Measurements from ENCODE around the gene TEX2.

Gene TEX2

DNA sequence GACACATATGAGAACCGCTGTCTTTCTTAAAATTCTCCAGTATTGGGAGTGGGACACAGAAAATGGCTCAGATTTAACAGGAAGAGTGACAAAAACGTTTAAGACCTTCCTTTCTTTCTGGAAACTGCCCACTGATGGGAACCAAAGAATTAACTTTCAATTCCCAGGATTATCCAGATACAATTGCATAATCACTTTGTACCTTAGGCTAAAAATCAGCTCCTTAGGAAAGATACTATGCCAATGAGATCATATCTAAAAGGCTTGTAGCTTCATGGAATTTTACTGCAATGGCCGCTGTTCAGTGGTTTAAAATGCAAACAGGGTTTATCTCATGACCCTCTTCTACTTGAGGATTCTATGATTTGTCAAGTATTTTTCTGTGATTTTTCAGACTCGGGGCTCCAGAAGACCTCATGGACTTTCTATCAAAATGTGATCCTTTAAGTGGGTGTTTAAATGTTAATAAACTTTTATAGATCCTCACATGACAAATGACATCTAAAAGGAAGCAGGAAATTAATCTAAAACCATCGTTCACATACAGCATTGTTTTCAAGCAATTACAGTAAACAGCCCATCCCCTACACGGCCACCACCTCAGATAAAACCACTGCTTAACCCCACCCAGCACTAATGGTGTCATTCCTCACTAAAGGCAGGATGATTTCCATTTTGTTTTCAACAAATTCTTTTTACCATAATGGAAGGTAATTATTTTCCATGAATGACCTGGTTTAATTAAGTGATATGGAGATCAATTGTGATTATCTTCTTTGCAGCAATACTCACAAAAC lies 101.5 kb downstream of the TEX2 start:
- TF ChIP-seq GATA3 (IDR thresholded peaks at IDR 0.05; ENCODE audit: low read depth, low read length) (no peak), GATA2 (IDR thresholded peaks at IDR 0.05; ENCODE audit: low read depth, low read length) (no peak)

DNA sequence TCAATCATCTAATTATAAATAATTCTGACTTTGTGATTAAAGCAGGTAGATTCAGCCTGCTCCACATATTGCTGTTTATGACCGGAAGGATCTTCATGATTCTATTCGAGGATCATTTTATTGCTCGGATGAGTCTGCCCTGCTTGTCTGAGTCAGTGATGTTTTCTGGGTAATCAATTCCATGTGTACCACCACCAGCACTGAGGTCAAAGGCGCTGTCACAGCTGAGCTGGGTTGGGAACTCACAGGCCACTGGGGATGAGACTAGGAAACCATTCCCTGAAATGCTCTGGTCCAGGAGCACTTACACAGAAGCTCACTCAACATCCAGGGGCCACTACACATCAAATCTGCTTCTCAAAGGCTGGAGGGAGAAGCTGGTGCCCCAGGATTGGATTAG lies 102.7 kb downstream of the TEX2 start:
- no peak for TF ChIP-seq GATA3 (IDR thresholded peaks at IDR 0.05; ENCODE audit: low read depth, low read length)

DNA sequence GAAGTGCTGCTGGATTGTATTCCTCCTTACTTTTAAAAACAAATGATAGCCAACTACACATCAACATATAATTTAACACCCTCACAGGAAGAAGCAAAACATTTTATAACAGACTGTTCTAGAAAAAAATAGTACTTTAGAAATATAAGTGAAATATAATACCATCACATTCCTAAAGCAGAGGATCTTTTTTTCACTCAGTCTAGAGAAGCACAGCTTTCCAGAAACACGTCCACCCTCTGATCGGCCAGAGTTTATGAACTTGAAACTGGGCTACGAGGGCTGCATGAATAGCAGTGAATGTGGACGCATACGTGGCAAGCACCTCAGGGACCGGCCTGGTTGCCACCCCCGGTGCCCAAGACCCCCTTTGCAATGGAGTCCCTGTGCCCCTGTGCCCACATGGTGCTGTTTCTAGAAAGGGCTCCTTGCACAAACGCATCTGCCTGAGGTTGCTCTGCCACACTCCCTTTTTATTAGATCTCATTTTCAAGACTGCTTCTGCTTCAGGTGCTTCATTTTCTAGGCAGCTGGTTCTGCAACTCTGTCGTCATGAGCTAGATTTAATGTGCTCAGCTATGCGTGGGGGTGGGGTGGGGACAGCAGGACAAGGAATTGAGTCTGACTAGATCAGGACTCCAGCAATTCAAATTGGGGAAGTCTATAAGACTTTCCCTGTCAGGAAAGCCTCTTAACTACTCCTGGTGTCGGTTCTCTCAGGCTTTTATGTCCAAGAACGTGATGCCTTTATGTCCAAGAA lies 104.0 kb downstream of the TEX2 start:
- TF ChIP-seq GATA3 (IDR thresholded peaks at IDR 0.05; ENCODE audit: low read depth, low read length) (no peak), GATA2 (IDR thresholded peaks at IDR 0.05; ENCODE audit: low read depth, low read length) (no peak)

DNA sequence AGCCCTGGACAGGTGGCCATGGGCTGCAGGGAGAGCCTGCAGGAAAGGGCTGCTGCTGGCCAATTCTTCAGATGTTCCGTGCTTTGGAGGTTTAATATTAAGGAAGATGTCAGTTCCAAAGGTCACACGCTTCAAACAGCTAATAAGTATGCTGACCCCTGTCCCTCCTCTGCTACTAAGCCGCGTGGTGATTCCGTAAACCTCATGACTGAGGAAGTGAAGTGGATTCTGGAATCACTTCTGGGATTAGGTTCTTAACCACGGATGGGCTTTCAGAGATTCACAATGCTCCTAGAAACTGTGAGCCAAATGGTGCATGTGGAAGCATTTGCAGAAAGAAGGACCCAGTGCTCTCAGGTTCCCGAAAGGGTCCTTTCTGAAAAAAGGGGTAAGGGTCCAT lies 104.7 kb downstream of the TEX2 start:
- no peak for TF ChIP-seq GATA3 (IDR thresholded peaks at IDR 0.05; ENCODE audit: low read depth, low read length)
- no peak for TF ChIP-seq GATA2 (IDR thresholded peaks at IDR 0.05; ENCODE audit: low read depth, low read length)

DNA sequence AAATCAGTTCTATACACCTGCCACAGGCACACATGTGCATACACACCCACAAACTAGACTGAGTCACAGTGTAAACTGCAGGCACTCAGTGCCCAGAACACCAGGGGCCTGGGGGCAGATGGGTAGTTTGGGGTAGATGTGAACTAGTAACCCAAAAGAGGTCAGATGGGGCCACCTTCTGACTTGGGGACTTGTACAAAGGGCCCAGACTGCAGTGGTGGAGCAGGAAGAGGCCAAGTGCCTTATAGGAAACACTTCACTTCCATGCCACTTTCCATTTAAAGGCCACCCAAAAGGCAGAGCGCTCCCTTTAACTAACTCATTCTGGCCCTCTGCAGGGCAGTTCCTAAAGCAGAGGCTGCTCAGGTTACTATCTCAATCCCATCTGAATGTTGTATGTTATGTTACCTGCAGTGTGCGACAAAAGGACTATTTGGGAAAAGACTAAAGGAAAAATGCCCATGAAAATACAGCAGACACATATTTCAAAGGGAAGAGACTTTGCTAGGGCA lies 105.3 kb downstream of the TEX2 start:
- TF ChIP-seq GATA3 (IDR thresholded peaks at IDR 0.05; ENCODE audit: low read depth, low read length) = no peak

DNA sequence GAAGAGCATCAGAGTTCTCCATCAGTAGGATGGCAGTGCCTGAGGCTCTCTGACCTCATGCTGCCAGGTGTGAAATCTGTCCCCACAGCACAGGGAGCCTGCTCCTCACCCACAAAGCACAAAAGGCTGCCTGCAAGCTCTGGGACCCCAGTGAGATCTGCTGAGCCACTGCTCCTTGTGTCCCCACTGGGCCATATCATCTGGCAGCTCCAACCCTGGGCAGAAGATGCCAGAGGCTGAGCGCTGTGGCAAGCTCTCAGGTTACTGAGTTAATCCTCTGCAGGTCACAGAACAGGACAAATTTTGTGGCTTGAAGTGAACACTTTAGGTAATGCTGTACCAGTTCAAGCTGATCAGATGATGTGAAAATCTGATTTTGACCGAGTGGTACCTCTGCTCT lies 106.4 kb downstream of the TEX2 start:
- TF ChIP-seq GATA2 (IDR thresholded peaks at IDR 0.05; ENCODE audit: low read depth, low read length) (no peak), GATA3 (IDR thresholded peaks at IDR 0.05; ENCODE audit: low read depth, low read length) (no peak)

DNA sequence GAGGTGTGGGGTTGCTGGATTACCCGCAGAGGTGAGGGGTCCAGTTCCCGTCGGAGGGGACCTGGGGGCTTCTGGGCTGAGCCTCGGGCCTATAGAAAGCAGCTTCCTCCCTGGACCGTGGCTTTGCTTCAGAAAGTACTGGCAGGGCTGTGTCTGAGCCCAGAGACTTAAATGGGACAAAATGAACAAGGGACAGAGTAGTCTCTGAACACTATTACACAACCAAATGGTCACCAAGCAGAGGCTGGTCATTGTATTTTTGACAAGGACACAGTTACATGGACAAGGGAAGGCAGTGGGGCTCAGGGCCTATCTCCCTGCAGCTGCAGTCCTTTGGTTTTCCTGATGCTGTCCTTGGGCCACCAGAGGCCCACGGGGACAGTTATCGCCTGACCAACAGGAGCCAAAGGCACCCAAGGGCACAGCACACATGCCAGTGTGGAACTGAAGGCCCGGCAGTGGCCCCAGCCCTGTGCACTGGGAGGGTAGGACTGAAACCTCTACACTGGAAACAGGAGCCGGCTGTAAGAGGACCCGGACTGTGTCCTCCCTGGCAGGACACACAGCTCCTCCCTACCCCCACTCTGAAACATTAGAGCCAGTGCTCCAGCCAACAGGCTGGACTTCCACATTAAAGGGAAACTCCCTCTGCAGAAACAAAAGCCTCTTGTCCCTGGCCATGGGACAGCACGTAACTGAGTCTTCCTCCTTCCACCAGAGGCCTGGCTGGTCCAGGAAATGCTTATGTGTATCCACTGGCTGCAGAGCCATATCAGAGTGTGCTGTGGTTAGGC lies 107.1 kb downstream of the TEX2 start:
- no peak for TF ChIP-seq GATA3 (IDR thresholded peaks at IDR 0.05; ENCODE audit: low read depth, low read length)
- no peak for TF ChIP-seq GATA2 (IDR thresholded peaks at IDR 0.05; ENCODE audit: low read depth, low read length)

DNA sequence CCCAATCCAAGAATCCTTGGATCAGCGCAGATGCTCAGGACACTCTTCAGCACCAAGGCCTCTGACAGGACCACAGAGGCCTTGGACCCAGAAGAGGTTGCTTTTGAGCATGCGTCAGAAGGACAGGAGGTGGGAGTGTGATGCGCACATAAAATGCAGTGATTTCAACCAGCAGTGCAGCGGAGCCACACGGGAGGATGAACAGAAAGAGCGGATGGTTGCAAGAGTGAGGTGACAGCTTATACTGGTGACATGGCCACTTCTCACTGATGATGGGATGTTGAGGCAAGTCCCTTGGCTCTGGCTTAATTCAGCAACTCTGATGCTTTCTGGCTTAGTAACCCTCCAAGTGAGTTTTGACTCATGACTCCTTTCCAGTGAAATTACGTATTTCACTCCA lies 107.9 kb downstream of the TEX2 start:
- TF ChIP-seq GATA2 (IDR thresholded peaks at IDR 0.05; ENCODE audit: low read depth, low read length) (no peak), GATA3 (IDR thresholded peaks at IDR 0.05; ENCODE audit: low read depth, low read length) (no peak)

DNA sequence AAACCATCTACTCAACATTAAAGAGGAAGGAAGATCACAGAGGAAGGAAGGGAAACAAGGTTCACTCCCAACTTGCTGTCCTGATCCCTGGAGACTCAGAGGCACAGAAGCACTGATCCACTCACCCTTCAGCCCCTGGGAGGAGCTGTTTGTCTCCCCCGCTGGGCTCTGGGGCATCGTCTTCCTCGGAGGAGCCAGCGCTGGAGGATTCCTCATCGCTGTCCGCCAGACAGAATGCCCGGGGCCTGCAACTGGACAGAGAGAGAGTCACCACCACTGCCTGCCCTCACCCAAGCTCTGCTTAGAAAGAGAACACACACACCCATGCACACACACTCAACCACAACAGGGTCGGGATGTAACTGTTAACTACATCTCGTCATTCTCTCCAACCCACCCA lies 108.3 kb downstream of the TEX2 start:
- TF ChIP-seq GATA3 (IDR thresholded peaks at IDR 0.05; ENCODE audit: low read depth, low read length) (no peak), GATA2 (IDR thresholded peaks at IDR 0.05; ENCODE audit: low read depth, low read length) (no peak)

DNA sequence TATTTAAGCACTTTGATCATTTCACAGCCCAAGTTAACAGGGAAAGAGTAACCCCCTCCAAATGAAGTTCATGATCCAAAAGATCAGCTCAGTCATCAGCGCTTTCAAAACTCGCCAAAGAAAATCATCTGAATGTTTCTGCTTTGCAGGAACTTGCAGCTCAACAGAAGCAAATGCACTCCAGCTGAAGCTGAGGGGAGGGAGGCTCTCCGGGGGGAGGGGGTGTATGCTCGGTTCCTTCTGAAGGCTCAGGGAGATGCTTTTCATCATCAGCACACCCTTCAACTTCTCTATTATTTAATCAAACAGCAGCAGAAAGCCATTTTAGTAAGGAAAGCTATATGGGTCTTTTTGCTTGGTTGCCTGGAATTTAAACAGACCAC lies 108.8 kb downstream of the TEX2 start:
- TF ChIP-seq GATA3 (IDR thresholded peaks at IDR 0.05; ENCODE audit: low read depth, low read length) (no peak), GATA2 (IDR thresholded peaks at IDR 0.05; ENCODE audit: low read depth, low read length) (no peak)

DNA sequence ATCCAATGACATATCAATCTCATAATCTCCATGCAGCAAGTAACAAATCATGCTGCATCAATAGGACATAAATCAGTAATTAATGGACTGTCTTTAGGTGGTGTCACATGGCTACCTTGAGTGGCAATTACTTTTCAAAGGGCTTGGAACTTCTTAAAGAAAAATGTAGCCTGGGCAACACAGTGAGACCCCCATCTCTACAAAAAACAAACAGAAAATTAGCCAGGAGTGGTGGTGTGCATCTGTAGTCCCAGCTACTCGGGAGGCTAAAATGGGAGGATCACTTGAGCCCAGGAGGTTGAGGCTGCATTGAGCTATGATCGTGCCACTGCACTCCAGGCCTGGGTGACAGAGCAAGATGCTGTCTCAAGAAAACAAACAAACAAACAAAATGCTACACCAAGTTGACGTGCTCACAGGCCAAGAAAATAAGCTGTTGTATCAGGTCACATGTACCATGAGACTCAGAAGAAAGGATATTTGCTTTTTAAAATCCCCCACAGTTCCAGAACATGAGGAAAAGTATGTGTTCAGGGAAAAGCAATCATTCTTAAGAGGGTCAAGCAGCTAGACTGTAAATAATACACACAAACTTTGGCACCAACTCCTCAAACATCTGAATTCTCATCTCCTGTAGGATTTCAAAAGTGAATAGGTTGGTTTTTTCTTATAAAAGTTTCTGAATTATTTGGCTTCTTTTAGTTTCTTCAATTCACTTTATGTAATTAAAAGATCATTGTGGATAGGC lies 109.3 kb downstream of the TEX2 start:
- TF ChIP-seq GATA2 (IDR thresholded peaks at IDR 0.05; ENCODE audit: low read depth, low read length) (no peak), GATA3 (IDR thresholded peaks at IDR 0.05; ENCODE audit: low read depth, low read length) (no peak)

DNA sequence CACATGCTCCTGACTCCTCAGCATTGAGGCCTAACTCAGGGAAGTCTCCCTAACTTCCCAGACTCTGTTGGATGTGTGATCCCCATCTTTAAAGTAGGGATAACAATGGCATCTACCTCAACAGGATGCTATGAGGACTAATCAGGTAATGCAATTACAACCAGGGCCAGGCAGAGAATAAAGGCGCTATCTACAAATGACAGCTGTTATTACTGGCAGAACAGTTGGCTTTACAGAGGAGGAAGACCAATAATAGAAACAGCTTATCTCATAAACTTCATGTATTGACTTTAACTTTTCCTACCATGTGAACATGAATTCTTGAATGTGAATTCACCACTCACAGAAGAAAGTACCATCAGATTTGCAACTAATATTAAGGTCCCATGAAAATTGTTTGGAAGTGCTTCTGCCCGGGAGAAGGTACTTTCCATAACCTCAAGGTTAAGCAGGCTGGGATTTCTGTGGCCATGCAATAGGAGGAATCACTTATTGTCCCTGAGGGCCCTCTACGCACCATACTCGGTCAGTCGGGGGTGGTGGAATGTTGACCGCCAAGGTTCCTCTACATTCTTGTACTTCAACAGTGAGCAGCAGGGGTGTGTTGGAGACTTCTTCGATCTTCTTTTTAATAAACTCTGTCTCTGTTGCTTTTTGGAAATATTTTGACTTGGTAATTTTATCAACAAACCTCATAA lies 110.5 kb downstream of the TEX2 start:
- TF ChIP-seq GATA3 (IDR thresholded peaks at IDR 0.05; ENCODE audit: low read depth, low read length) (no peak), GATA2 (IDR thresholded peaks at IDR 0.05; ENCODE audit: low read depth, low read length) (no peak)

DNA sequence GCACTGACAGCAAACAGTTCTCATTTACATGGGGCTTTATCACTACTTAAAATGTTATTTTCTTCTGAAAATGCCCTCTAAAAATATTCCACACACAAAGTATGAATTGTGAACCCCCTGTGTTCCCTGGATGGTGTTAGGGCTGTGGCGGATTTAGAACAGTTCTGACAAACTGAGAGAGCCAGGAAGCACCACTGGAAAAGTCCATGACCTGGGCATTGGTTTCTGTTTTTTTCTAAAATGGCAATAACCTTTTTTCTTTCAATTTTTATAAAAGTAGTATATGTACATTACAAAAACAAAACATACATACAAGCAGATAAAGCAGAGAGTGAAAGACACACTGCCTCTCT lies 112.1 kb downstream of the TEX2 start:
- no peak for TF ChIP-seq GATA3 (IDR thresholded peaks at IDR 0.05; ENCODE audit: low read depth, low read length)
- TF ChIP-seq GATA2 (IDR thresholded peaks at IDR 0.05; ENCODE audit: low read depth, low read length) = no peak

Measured in SH-SY5Y (cell line).